NCI-H524 treated with DMSO at 0.1 percent for 48 hours (cell line): Measurements from ENCODE around the gene DOCK8.

Source experiments
- DNase-seq: peaks from one replicate; lab custom pipeline; 2025; lab: John Stamatoyannopoulos, UW

The DOCK8 gene

GRCh38 chr9:311841-312240, 97.2 kb downstream of the DOCK8 start:
- no peak for DNase-seq

GRCh38 chr9:312596-313320, 98.1 kb downstream of the DOCK8 start:
- DNase-seq: no peak

GRCh38 chr9:316382-316965, 101.8 kb downstream of the DOCK8 start:
- no peak for DNase-seq

- DNase-seq: no peak
Observed at GRCh38 chr9:318646-319045, 104.0 kb downstream of the DOCK8 start.

GRCh38 chr9:324971-325370, 110.3 kb downstream of the DOCK8 start:
- DNase-seq: no peak

GRCh38 chr9:326667-327066, 112.0 kb downstream of the DOCK8 start:
- no peak for DNase-seq

- no peak for DNase-seq
Observed at GRCh38 chr9:328453-328852, 113.8 kb downstream of the DOCK8 start.

- DNase-seq: no peak
Observed at GRCh38 chr9:331197-331596, 116.5 kb downstream of the DOCK8 start.

GRCh38 chr9:335373-335772, 120.7 kb downstream of the DOCK8 start:
- DNase-seq: no peak

- DNase-seq: no peak
Observed at GRCh38 chr9:336039-336438, 121.4 kb downstream of the DOCK8 start.

GRCh38 chr9:338602-339001, 123.9 kb downstream of the DOCK8 start:
- DNase-seq: no peak

GRCh38 chr9:341634-342421, 127.2 kb downstream of the DOCK8 start:
- DNase-seq: no peak

- peak; percentile 3 for DNase-seq
Observed at GRCh38 chr9:343773-344172, 129.1 kb downstream of the DOCK8 start.

GRCh38 chr9:346111-346571, 131.5 kb downstream of the DOCK8 start:
- DNase-seq: peak; percentile 85

- DNase-seq: peak; percentile 36
Observed at GRCh38 chr9:347667-348292, 133.1 kb downstream of the DOCK8 start.

- DNase-seq: no peak
Observed at GRCh38 chr9:350384-350783, 135.7 kb downstream of the DOCK8 start.

GRCh38 chr9:351916-352315, 137.3 kb downstream of the DOCK8 start:
- no peak for DNase-seq

GRCh38 chr9:353077-353476, 138.4 kb downstream of the DOCK8 start:
- no peak for DNase-seq

GRCh38 chr9:354453-354852, 139.8 kb downstream of the DOCK8 start:
- DNase-seq: peak; percentile 36

- no peak for DNase-seq
Observed at GRCh38 chr9:357560-357959, 142.9 kb downstream of the DOCK8 start.

- DNase-seq: no peak
Observed at GRCh38 chr9:362561-363273, 148.1 kb downstream of the DOCK8 start.

GRCh38 chr9:363274-363612, 148.6 kb downstream of the DOCK8 start:
- DNase-seq: no peak
